Fibroblast of skin of right biceps (primary cell): ENCODE measurements around the gene ZNF575.

Experiments
- DNase-seq: peaks from one replicate; pipeline ENCODE4 v3.0.0-alpha.2; 2013

The ZNF575 gene

GRCh38 chr19:43575955-43576878 is 43.2 kb downstream of the ZNF575 start:
- DNase-seq = no peak

GRCh38 chr19:43578787-43579186 is 45.8 kb downstream of the ZNF575 start:
- DNase-seq = no peak

DNA sequence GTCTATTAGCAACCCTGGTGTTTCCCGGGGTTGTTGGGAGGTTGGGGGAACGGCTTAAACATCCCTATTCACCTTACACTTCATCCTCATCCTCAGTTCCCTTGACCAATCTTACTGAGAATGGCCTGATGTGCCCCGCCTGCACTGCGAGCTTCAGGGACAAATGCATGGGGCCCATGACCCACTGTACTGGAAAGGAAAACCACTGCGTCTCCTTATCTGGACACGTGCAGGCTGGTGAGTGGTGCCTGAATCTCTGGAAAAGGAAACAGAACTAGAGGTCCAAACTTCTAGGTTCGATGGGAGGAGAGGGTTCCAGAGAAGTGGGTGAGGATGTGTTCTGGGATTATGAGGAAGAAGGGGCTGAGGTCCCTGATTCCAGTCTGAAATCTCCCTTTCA is 48.5 kb downstream of the ZNF575 start:
- no peak for DNase-seq

- no peak for DNase-seq
Observed at GRCh38 chr19:43582495-43582894, 49.5 kb downstream of the ZNF575 start.

DNA sequence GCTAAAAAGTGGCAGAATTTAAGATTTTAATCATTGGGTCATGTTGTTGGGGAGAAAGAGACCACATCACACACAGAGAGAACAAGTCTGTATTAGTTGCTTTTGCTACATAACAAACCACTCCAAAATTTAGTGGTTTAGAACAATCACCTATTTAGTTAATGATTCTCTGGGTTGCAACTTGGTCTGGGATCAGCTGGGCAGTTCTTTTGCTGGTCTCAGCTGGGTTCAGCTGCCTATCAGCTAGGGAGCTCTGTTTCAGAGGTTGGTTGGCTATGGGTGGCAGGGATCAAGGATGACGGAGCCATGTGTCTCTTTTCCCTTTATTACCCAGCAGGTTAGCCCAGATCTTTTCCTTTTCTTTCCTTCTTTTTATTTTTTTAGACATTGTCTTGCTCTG is 51.5 kb downstream of the ZNF575 start:
- DNase-seq = no peak
